Measurements from ENCODE around the gene BEND3. TPM values are rescaled to one million over a fixed set of nuclear protein-coding genes. Genes with fewer than 3 reads are reported as not detected.

Gene BEND3
- total RNA-seq, 4 donors from 2014 or later = 0.83 to 2.4 (median 1.6) TPM

GRCh38 chr6:107107791-107108190 lies 7.5 kb downstream of the BEND3 start:
- Histone ChIP-seq H3K9me3 (no peaks in the 10 kb centered on the region), H3K27ac (replicated peaks in 1 of 4) (no peak overlapping the region), H3K4me3 (no peak overlapping the region), H3K4me1 (no peaks in the 10 kb centered on the region), H3K36me3 (no peaks in the 10 kb centered on the region), H3K27me3 (no peaks in the 10 kb centered on the region)
- TF ChIP-seq EP300 (IDR thresholded peaks at IDR 0.05) (no peak), POLR2A (IDR thresholded peaks at IDR 0.05; ENCODE audit: low read depth) (no peak), POLR2AphosphoS5 (IDR thresholded peaks at IDR 0.05) (no peak)
- TF ChIP-seq, protein P1, sequence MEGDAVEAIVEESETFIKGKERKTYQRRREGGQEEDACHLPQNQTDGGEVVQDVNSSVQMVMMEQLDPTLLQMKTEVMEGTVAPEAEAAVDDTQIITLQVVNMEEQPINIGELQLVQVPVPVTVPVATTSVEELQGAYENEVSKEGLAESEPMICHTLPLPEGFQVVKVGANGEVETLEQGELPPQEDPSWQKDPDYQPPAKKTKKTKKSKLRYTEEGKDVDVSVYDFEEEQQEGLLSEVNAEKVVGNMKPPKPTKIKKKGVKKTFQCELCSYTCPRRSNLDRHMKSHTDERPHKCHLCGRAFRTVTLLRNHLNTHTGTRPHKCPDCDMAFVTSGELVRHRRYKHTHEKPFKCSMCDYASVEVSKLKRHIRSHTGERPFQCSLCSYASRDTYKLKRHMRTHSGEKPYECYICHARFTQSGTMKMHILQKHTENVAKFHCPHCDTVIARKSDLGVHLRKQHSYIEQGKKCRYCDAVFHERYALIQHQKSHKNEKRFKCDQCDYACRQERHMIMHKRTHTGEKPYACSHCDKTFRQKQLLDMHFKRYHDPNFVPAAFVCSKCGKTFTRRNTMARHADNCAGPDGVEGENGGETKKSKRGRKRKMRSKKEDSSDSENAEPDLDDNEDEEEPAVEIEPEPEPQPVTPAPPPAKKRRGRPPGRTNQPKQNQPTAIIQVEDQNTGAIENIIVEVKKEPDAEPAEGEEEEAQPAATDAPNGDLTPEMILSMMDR (IDR thresholded peaks at IDR 0.05) = no peak
- intact Hi-C loops (cut with DNase I) = no loop called here
- no peak for DNase-seq (ENCODE audit: extremely low spot score)
- 89% methylated on average over 4 of the region's 4 CpGs for WGBS

GRCh38 chr6:107106165-107106564 lies 9.2 kb downstream of the BEND3 start:
- TF ChIP-seq POLR2A (IDR thresholded peaks at IDR 0.05; ENCODE audit: low read depth) (no peak), POLR2AphosphoS5 (IDR thresholded peaks at IDR 0.05) (no peak), EP300 (IDR thresholded peaks at IDR 0.05) (no peak)
- TF ChIP-seq, protein P1 (IDR thresholded peaks at IDR 0.05) = no peak
- H3K27me3 ChIP-seq = no peaks in the 10 kb centered on the region
- no peaks in the 10 kb centered on the region for H3K9me3 ChIP-seq
- DNase-seq (ENCODE audit: extremely low spot score) = no peak
- H3K4me3 ChIP-seq = no peak overlapping the region
- H3K4me1 ChIP-seq = no peaks in the 10 kb centered on the region
- intact Hi-C loops (cut with DNase I) = no loop called here
- no peaks in the 10 kb centered on the region for H3K36me3 ChIP-seq
- H3K27ac ChIP-seq (replicated peaks in 1 of 4) = no peak overlapping the region
- WGBS = 79% methylated on average over 3 of the region's 3 CpGs

DNA sequence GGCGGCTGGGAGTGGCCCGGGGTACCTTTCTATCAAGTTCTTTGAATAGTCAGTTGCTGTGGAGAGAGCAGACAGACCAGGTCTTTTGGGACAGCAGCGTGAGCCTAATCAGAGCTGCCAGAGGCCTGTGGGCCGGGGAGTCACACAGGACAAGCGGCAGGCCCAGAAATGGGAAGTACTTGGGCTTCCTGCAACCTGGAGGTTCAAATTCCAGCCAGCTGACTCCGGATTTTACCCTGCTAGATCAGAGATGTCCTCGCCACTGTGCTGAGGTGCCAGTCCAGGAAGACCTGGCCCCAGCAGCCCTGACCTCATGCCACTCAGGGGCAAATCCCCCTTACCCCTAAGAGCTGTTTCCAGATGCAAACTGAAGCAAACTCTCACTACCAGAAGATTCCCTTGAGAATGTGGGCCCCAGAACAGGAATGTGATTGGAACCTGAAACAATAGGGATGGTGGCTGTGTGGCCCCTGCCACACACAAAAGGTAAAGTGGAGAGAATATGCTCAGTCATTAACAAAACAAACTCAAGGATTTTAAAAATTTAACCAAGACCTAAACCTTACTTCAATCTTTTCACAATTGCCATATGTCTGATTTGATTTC lies 9.7 kb downstream of the BEND3 start:
- 90% methylated on average over 7 of the region's 7 CpGs for WGBS
- TF ChIP-seq, protein P1 (IDR thresholded peaks at IDR 0.05) = no peak
- no peak for TF ChIP-seq POLR2AphosphoS5 (IDR thresholded peaks at IDR 0.05)
- no peak for TF ChIP-seq EP300 (IDR thresholded peaks at IDR 0.05)
- TF ChIP-seq POLR2A (IDR thresholded peaks at IDR 0.05; ENCODE audit: low read depth) = no peak
- Histone ChIP-seq H3K36me3 (no peaks in the 10 kb centered on the region), H3K4me3 (no peak overlapping the region), H3K27ac (replicated peaks in 1 of 4) (no peak overlapping the region), H3K9me3 (no peaks in the 10 kb centered on the region), H3K4me1 (peaks cover 0 to 2% (median 0%) of the 10 kb centered on the region in 4 donors), H3K27me3 (no peaks in the 10 kb centered on the region)
- no peak for DNase-seq (ENCODE audit: extremely low spot score)
- intact Hi-C loops (cut with DNase I) = no loop called here

DNA sequence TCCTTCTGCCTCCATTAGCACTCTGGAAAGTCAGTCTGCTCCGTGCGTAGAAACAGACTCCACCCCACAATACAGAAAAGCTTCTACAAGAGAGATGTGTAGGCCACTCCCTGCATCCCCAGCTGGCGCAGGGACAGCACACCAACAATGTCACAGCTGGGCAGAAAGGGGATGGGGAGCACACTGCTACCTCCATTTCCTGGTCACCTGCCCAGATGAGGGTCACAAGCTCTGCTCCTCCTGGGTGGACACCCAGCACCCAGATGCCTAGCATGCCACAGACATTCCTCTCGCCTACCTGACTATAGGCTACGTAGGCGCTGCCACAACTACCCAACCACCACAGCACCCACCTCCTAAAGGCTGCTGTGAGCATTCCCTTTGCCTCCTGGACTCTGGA lies 12.2 kb downstream of the BEND3 start:
- Histone ChIP-seq H3K27ac (replicated peaks in 1 of 4) (no peak overlapping the region), H3K36me3 (no peaks in the 10 kb centered on the region), H3K27me3 (no peaks in the 10 kb centered on the region), H3K4me1 (peaks cover 0 to 2% (median 0%) of the 10 kb centered on the region in 4 donors), H3K4me3 (no peak overlapping the region), H3K9me3 (no peaks in the 10 kb centered on the region)
- intact Hi-C loops (cut with DNase I) = no loop called here
- DNase-seq (ENCODE audit: extremely low spot score) = no peak
- TF ChIP-seq, protein P1 (IDR thresholded peaks at IDR 0.05) = no peak
- TF ChIP-seq EP300 (IDR thresholded peaks at IDR 0.05) = no peak
- WGBS = 92% methylated on average over 6 of the region's 6 CpGs

- H3K27ac ChIP-seq (replicated peaks in 1 of 4) = no peak overlapping the region
- whole genome bisulfite sequencing = 90% methylated on average over 7 of the region's 7 CpGs
- TF ChIP-seq, protein P1 (IDR thresholded peaks at IDR 0.05) = no peak
- no peak for TF ChIP-seq POLR2AphosphoS5 (IDR thresholded peaks at IDR 0.05)
- TF ChIP-seq EP300 (IDR thresholded peaks at IDR 0.05) = no peak
- no peak for TF ChIP-seq POLR2A (IDR thresholded peaks at IDR 0.05; ENCODE audit: low read depth)
- DNase-seq (ENCODE audit: extremely low spot score) = no peak
- no peaks in the 10 kb centered on the region for H3K36me3 ChIP-seq
- H3K27me3 ChIP-seq = no peaks in the 10 kb centered on the region
- peaks cover 0 to 2% (median 0%) of the 10 kb centered on the region in 4 donors for H3K4me1 ChIP-seq
- intact Hi-C loops (cut with DNase I) = no loop called here
- no peaks in the 10 kb centered on the region for H3K9me3 ChIP-seq
- no peak overlapping the region for H3K4me3 ChIP-seq
These were observed 12.9 kb downstream of the BEND3 start for GRCh38 chr6:107102414-107102805.

All from esophagus muscularis mucosa (tissue), 4 donors.